Measurements from ENCODE around the gene ABLIM3.

The ABLIM3 gene

GRCh38 chr5:149110406-149110805 lies 30.9 kb upstream of the ABLIM3 start:
- DNase-seq (ENCODE audit: low read depth) = no peak
- no peak overlapping the region for H3K4me3 ChIP-seq (replicated peaks; ENCODE audit: low read depth, low read length)
- TF ChIP-seq CTCF (IDR thresholded peaks at IDR 0.05; ENCODE audit: low read length, missing control alignments) = no peak

GRCh38 chr5:149113669-149114068 lies 27.6 kb upstream of the ABLIM3 start:
- peak; percentile 74 for DNase-seq (ENCODE audit: low read depth)
- TF ChIP-seq CTCF (IDR thresholded peaks at IDR 0.05; ENCODE audit: low read length, missing control alignments) = no peak
- H3K4me3 ChIP-seq (replicated peaks; ENCODE audit: low read depth, low read length) = no peak overlapping the region

- no peak overlapping the region for H3K4me3 ChIP-seq (replicated peaks; ENCODE audit: low read depth, low read length)
- peak; percentile 93 for TF ChIP-seq CTCF (IDR thresholded peaks at IDR 0.05; ENCODE audit: low read length, missing control alignments)
- DNase-seq (ENCODE audit: low read depth) = peak; percentile 91
These were observed 26.6 kb upstream of the ABLIM3 start for GRCh38 chr5:149114403-149115312.

- DNase-seq (ENCODE audit: low read depth) = no peak
- no peak overlapping the region for H3K4me3 ChIP-seq (replicated peaks; ENCODE audit: low read depth, low read length)
- no peak for TF ChIP-seq CTCF (IDR thresholded peaks at IDR 0.05; ENCODE audit: low read length, missing control alignments)
These were observed 23.3 kb upstream of the ABLIM3 start for GRCh38 chr5:149117970-149118369.

- DNase-seq (ENCODE audit: low read depth) = no peak
- H3K4me3 ChIP-seq (replicated peaks; ENCODE audit: low read depth, low read length) = no peak overlapping the region
- TF ChIP-seq CTCF (IDR thresholded peaks at IDR 0.05; ENCODE audit: low read length, missing control alignments) = no peak
These were observed 22.8 kb upstream of the ABLIM3 start for GRCh38 chr5:149118463-149118862.

GRCh38 chr5:149121145-149121544 lies 20.1 kb upstream of the ABLIM3 start:
- TF ChIP-seq CTCF (IDR thresholded peaks at IDR 0.05; ENCODE audit: low read length, missing control alignments) = no peak
- H3K4me3 ChIP-seq (replicated peaks; ENCODE audit: low read depth, low read length) = no peak overlapping the region
- DNase-seq (ENCODE audit: low read depth) = no peak

GRCh38 chr5:149123211-149123610 lies 18.1 kb upstream of the ABLIM3 start:
- TF ChIP-seq CTCF (IDR thresholded peaks at IDR 0.05; ENCODE audit: low read length, missing control alignments) = no peak

More at GRCh38 chr5:149123211-149123610, 18.1 kb upstream of the ABLIM3 start:
- no peak overlapping the region for H3K4me3 ChIP-seq (replicated peaks; ENCODE audit: low read depth, low read length)
- DNase-seq (ENCODE audit: low read depth) = no peak

Measured in fibroblast of pulmonary artery (primary cell).